ENCODE data around the gene TRIM69.

TRIM69 gene

GRCh38 chr15:44808557-44808956 is 72.2 kb downstream of the TRIM69 start:
- no peak for DNase-seq (ENCODE audit: low spot score)

- DNase-seq (ENCODE audit: low spot score): no peak
These were observed 73.9 kb downstream of the TRIM69 start for GRCh38 chr15:44810237-44810636.

GRCh38 chr15:44811337-44811736 is 75.0 kb downstream of the TRIM69 start:
- peak; percentile 60 for DNase-seq (ENCODE audit: low spot score)

- DNase-seq (ENCODE audit: low spot score): peak; percentile 83
These were observed 75.7 kb downstream of the TRIM69 start for GRCh38 chr15:44812029-44812517.

- DNase-seq (ENCODE audit: low spot score): no peak
These were observed 76.9 kb downstream of the TRIM69 start for GRCh38 chr15:44813231-44813630.

All from LoVo (cell line).